Progenitor cell of endocrine pancreas (in vitro differentiated cells): ENCODE results near the gene RSKR. TPM values are rescaled to one million over a fixed set of nuclear protein-coding genes. Genes with fewer than 3 reads are reported as not detected.

ENCODE experiments used
- DNase-seq: peaks from one replicate; pipeline ENCODE4 v3.0.0; 2021; ENCODE audit warnings: low spot score; ENCODE audit not compliant: unreplicated experiment
- H3K27ac Mint-ChIP-seq: 2 replicates; pipeline ENCODE4 v1.8.0; 2021; ENCODE audit warnings: mild to moderate bottlenecking, moderate library complexity, mixed read lengths
- H3K27me3 Mint-ChIP-seq: 2 replicates; pipeline ENCODE4 v1.8.0; 2021; ENCODE audit warnings: mixed read lengths
- H3K36me3 Mint-ChIP-seq: 2 replicates; pipeline ENCODE4 v1.8.0; 2022; ENCODE audit warnings: mixed read lengths; ENCODE audit not compliant: insufficient read depth
- H3K4me1 Mint-ChIP-seq: 2 replicates; pipeline ENCODE4 v1.8.0; 2021; ENCODE audit warnings: low read depth, mixed read lengths
- H3K4me3 Mint-ChIP-seq: 2 replicates; pipeline ENCODE4 v1.8.0; 2021; ENCODE audit warnings: low read depth, mild to moderate bottlenecking, moderate library complexity, mixed read lengths
- H3K9me3 Mint-ChIP-seq: 2 replicates; pipeline ENCODE4 v1.8.0; 2021; ENCODE audit warnings: low read depth, mixed read lengths
- total RNA-seq: library from RNA; stranded (reverse); gene quantifications from 2 replicates; pipeline ENCODE4 v1.2.1, GENCODE V29; 2021
- TF ChIP-seq, protein P1 (sequence below): fragments of 200-600 bp; sonication (generic); IDR thresholded peaks from one replicate; pipeline ENCODE4 v1.5.0; 2021; ENCODE audit warnings: antibody characterized with exemption, mild to moderate bottlenecking; ENCODE audit not compliant: unreplicated experiment

Gene RSKR
- total RNA-seq, 1 donor from 2014 or later, result 36.7 TPM

DNA sequence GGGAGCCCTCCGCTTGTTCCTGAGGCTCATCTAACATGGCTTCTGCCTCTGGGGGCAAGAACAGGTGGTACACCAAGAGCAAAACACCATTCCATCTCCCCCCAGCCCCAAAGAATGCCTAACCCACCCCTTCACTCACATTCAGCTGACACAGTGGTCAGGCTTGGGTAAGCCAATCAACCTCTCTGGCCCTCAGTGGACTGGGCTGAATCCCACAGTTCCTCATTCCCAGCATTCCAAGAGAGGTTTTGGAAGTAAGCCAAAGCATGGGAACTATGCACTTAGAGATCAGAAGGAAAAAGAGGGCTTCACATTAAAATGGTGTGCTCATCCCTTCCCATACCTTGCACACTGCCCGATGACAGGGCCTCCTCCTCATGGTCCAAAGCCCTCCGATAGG, 50.5 kb downstream of the RSKR start:
- Mint-ChIP-seq H3K4me1 (peaks cover 8% of the 10 kb centered on the region), H3K27ac (no peak overlapping the region), H3K27me3 (no peaks in the 10 kb centered on the region), H3K9me3 (no peaks in the 10 kb centered on the region), H3K4me3 (no peak overlapping the region), H3K36me3 (peaks cover 11% of the 10 kb centered on the region)
- TF ChIP-seq, protein P1, sequence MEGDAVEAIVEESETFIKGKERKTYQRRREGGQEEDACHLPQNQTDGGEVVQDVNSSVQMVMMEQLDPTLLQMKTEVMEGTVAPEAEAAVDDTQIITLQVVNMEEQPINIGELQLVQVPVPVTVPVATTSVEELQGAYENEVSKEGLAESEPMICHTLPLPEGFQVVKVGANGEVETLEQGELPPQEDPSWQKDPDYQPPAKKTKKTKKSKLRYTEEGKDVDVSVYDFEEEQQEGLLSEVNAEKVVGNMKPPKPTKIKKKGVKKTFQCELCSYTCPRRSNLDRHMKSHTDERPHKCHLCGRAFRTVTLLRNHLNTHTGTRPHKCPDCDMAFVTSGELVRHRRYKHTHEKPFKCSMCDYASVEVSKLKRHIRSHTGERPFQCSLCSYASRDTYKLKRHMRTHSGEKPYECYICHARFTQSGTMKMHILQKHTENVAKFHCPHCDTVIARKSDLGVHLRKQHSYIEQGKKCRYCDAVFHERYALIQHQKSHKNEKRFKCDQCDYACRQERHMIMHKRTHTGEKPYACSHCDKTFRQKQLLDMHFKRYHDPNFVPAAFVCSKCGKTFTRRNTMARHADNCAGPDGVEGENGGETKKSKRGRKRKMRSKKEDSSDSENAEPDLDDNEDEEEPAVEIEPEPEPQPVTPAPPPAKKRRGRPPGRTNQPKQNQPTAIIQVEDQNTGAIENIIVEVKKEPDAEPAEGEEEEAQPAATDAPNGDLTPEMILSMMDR, result no peak
- no peak for DNase-seq

Other genes starting within 250 kb of the RSKR start
- gene SEBOX, start 249.0 kb downstream of the RSKR start, total RNA-seq, result not detected in 2 replicates
- 128 and 139 TPM in 2 replicates for gene VTN, start 243.9 kb downstream of the RSKR start, total RNA-seq
- 20.0 and 20.5 TPM in 2 replicates for gene SARM1, start 242.5 kb downstream of the RSKR start, total RNA-seq
- gene SLC46A1, start 208.0 kb downstream of the RSKR start, total RNA-seq, result 15.7 and 16.1 TPM in 2 replicates
- 0.29 and 0.31 TPM in 2 replicates for gene SLC13A2, start 140.5 kb downstream of the RSKR start, total RNA-seq
- 0.07 TPM in 1 of 2 replicates, not detected in the other for gene FOXN1, start 107.8 kb downstream of the RSKR start, total RNA-seq
- gene UNC119, start 61.6 kb downstream of the RSKR start, total RNA-seq, result 41.3 and 46.7 TPM in 2 replicates
- 65.0 and 68.2 TPM in 2 replicates for gene PIGS, start 42.7 kb downstream of the RSKR start, total RNA-seq
- gene ALDOC, start 37.3 kb downstream of the RSKR start, total RNA-seq, result 4.8 and 5.6 TPM in 2 replicates
- gene SPAG5, start 15.2 kb downstream of the RSKR start, total RNA-seq, result 69.4 and 77.8 TPM in 2 replicates
- 182 and 190 TPM in 2 replicates for gene BLTP2, start 31.0 kb upstream of the RSKR start, total RNA-seq
- 53.3 and 57.9 TPM in 2 replicates for gene SDF2, start 47.7 kb upstream of the RSKR start, total RNA-seq
- 80.0 and 88.0 TPM in 2 replicates for gene SUPT6H, start 48.0 kb upstream of the RSKR start, total RNA-seq
- 15.2 and 16.3 TPM in 2 replicates for gene PROCA1, start 97.7 kb upstream of the RSKR start, total RNA-seq
- 147 and 150 TPM in 2 replicates for gene RAB34, start 103.7 kb upstream of the RSKR start, total RNA-seq
- gene RPL23A, start 105.8 kb upstream of the RSKR start, total RNA-seq, result 1,486 and 1,562 TPM in 2 replicates
- gene TLCD1, start 112.0 kb upstream of the RSKR start, total RNA-seq, result 14.0 and 15.5 TPM in 2 replicates
- gene NEK8, start 114.6 kb upstream of the RSKR start, total RNA-seq, result 15.4 and 16.8 TPM in 2 replicates
- gene TRAF4, start 129.8 kb upstream of the RSKR start, total RNA-seq, result 254 and 260 TPM in 2 replicates
- gene FAM222B, start 228.6 kb upstream of the RSKR start, total RNA-seq, result 48.9 and 58.7 TPM in 2 replicates
- gene ERAL1, start 240.8 kb upstream of the RSKR start, total RNA-seq, result 49.2 and 49.7 TPM in 2 replicates